A673 (cell line): Measurements from ENCODE around the gene BEST3. TPM values are rescaled to one million over a fixed set of nuclear protein-coding genes. Genes with fewer than 3 reads are reported as not detected.

Source experiments
- BruUV-seq: library from RNA; stranded (reverse); fragments of 400-500 nt; replicated peaks from 2 replicates; lab custom pipeline; 2021; lab: Mats Ljungman, UMichigan
- CTCF ChIA-PET: fragments of 300-600 bp; sonication (Branson Sonifier 250); formaldehyde crosslinking; loops from one replicate; lab custom pipeline; 2022; ENCODE audit warnings: antibody characterized with exemption; lab: Charles Lee
- POLR2A ChIA-PET: fragments of 300-600 bp; sonication (Branson Sonifier 250); formaldehyde crosslinking; loops from one replicate; lab custom pipeline; 2022; ENCODE audit warnings: antibody characterized with exemption; ENCODE audit not compliant: low non-redundant PET; lab: Charles Lee
- DNase-seq: peaks from one replicate; pipeline ENCODE4 v3.0.0-alpha.2; 2015; ENCODE audit warnings: low spot score
- H3K27ac ChIP-seq: fragments of 200-600 bp; sonication (generic); 2 replicates; pipeline ENCODE4 v1.5.1; 2016; ENCODE audit warnings: mixed run types, low read depth, mild to moderate bottlenecking, mixed read lengths, antibody characterized with exemption, low read length; ENCODE audit not compliant: poor library complexity, severe bottlenecking
- H3K27me3 ChIP-seq: fragments of 200-600 bp; sonication (generic); replicated peaks from 2 replicates; pipeline ENCODE4 v1.6.1; 2017; ENCODE audit warnings: mixed run types, low read depth, mild to moderate bottlenecking, mixed read lengths, antibody characterized with exemption, low read length; ENCODE audit not compliant: insufficient read depth, poor library complexity
- H3K36me3 ChIP-seq: fragments of 200-600 bp; sonication (generic); 2 replicates; pipeline ENCODE4 v1.6.1; 2016; ENCODE audit warnings: mixed run types, mild to moderate bottlenecking, mixed read lengths, antibody characterized with exemption, low read length; ENCODE audit not compliant: insufficient read depth, poor library complexity, severe bottlenecking
- H3K4me1 ChIP-seq: fragments of 200-600 bp; sonication (generic); 2 replicates; pipeline ENCODE4 v1.6.1; 2017; ENCODE audit warnings: mixed run types, mild to moderate bottlenecking, mixed read lengths, antibody characterized with exemption, low read length; ENCODE audit not compliant: insufficient read depth, poor library complexity, severe bottlenecking
- H3K4me3 ChIP-seq: fragments of 200-600 bp; sonication (generic); 2 replicates; pipeline ENCODE4 v1.5.1; 2016; ENCODE audit warnings: low read depth, mixed run types, mild to moderate bottlenecking, mixed read lengths, low read length; ENCODE audit not compliant: poor library complexity, severe bottlenecking
- H3K9me3 ChIP-seq: fragments of 200-600 bp; sonication (generic); 2 replicates; pipeline ENCODE4 v1.6.1; 2016; ENCODE audit warnings: mixed run types, low read depth, mild to moderate bottlenecking, mixed read lengths, antibody characterized with exemption, low read length; ENCODE audit not compliant: poor library complexity, severe bottlenecking
- CTCF ChIP-seq: fragments of 300-800, 200-600 bp; sonication (generic); conservative IDR thresholded peaks from 2 replicates; pipeline ENCODE4 v1.5.1; 2017; ENCODE audit warnings: low read depth, mild to moderate bottlenecking, antibody characterized with exemption, low read length, moderate library complexity, mixed read lengths
- EZH2 ChIP-seq: fragments of 200-600 bp; sonication (generic); IDR thresholded peaks from 2 replicates; pipeline ENCODE4 v1.6.1; 2017; ENCODE audit warnings: borderline replicate concordance, low read depth, mild to moderate bottlenecking, mixed read lengths, antibody characterized with exemption, low read length; ENCODE audit not compliant: poor library complexity, severe bottlenecking
- intact Hi-C: fragments of 100-400 bp; cut with micrococcal nuclease; formaldehyde crosslinking; loops from one replicate; pipeline ENCODE4 v1.10.0; 2022; ENCODE audit not compliant: unreplicated experiment
- total RNA-seq: library from RNA; stranded (reverse); gene quantifications from 2 replicates; pipeline ENCODE4 v1.2.3, GENCODE V29; 2021

BEST3 gene
- total RNA-seq, 1 experiment from 2014 or later, result 0.69 TPM

GRCh38 chr12:69698054-69698453 lies 1.0 kb downstream of the BEST3 start:
- no TSS peak for BruUV-seq
- Histone ChIP-seq H3K27me3 (no peaks in the 10 kb centered on the region), H3K36me3 (no peaks in the 10 kb centered on the region), H3K4me1 (no peaks in the 10 kb centered on the region), H3K4me3 (no peak overlapping the region), H3K9me3 (no peaks in the 10 kb centered on the region), H3K27ac (no peak overlapping the region)
- intact Hi-C loops, result no loop called here
- ChIA-PET POLR2A (no interaction called here), CTCF (no interaction called here)
- TF ChIP-seq EZH2, result no peak
- no peak for TF ChIP-seq CTCF
- DNase-seq, result no peak

GRCh38 chr12:69694123-69694522 lies 5.0 kb downstream of the BEST3 start:
- CTCF ChIA-PET, result no interaction called here

GRCh38 chr12:69689638-69690037 lies 9.5 kb downstream of the BEST3 start:
- Histone ChIP-seq H3K4me1 (peaks cover 6% of the 10 kb centered on the region), H3K4me3 (no peak overlapping the region), H3K27ac (no peak overlapping the region), H3K36me3 (no peaks in the 10 kb centered on the region), H3K9me3 (no peaks in the 10 kb centered on the region), H3K27me3 (no peaks in the 10 kb centered on the region)
- CTCF ChIA-PET, result no interaction called here
- POLR2A ChIA-PET, result no interaction called here
- intact Hi-C loops, result no loop called here
- no TSS peak for BruUV-seq
- DNase-seq, result no peak
- no peak for TF ChIP-seq CTCF
- no peak for TF ChIP-seq EZH2

More at GRCh38 chr12:69694123-69694522, 5.0 kb downstream of the BEST3 start:
- no TSS peak for BruUV-seq
- intact Hi-C loops, result no loop called here
- no peaks in the 10 kb centered on the region for H3K27me3 ChIP-seq
- H3K4me1 ChIP-seq, result peaks cover 2% of the 10 kb centered on the region
- no peak overlapping the region for H3K27ac ChIP-seq
- DNase-seq, result no peak
- no peaks in the 10 kb centered on the region for H3K36me3 ChIP-seq
- TF ChIP-seq CTCF (no peak), EZH2 (no peak)
- H3K9me3 ChIP-seq, result no peaks in the 10 kb centered on the region
- POLR2A ChIA-PET, result no interaction called here
- no peak overlapping the region for H3K4me3 ChIP-seq
